ENCODE results near the gene OSBPL3.
"Not testable (repeated sequence)": the region's sequence is repeated elsewhere in the genome, so short reads cannot be mapped to it uniquely, and the experiment has no call there.

OSBPL3 gene

GRCh38 chr7:24797270-24797669 is 182.7 kb downstream of the OSBPL3 start:
- Mint-ChIP-seq H3K27ac (no peak overlapping the region), H3K9me3 (peaks cover 4% of the 10 kb centered on the region), H3K27me3 (no peaks in the 10 kb centered on the region), H3K4me1 (peaks cover 29% of the 10 kb centered on the region), H3K36me3 (peaks cover 50% of the 10 kb centered on the region), H3K4me3 (no peak overlapping the region)
- CTCF ChIA-PET: no interaction called here
- DNase-seq: no peak

- no peak overlapping the region for H3K4me3 Mint-ChIP-seq
- no peaks in the 10 kb centered on the region for H3K27me3 Mint-ChIP-seq
- H3K36me3 Mint-ChIP-seq: peaks cover 34% of the 10 kb centered on the region
- no peak for DNase-seq
- H3K27ac Mint-ChIP-seq: no peak overlapping the region
- H3K9me3 Mint-ChIP-seq: no peaks in the 10 kb centered on the region
- CTCF ChIA-PET: no interaction called here
- peaks cover 17% of the 10 kb centered on the region for H3K4me1 Mint-ChIP-seq
These were observed 184.6 kb downstream of the OSBPL3 start for GRCh38 chr7:24795407-24795767.

GRCh38 chr7:24794751-24795406 is 185.1 kb downstream of the OSBPL3 start:
- DNase-seq, H3K9me3 Mint-ChIP-seq, H3K27me3 Mint-ChIP-seq, H3K4me3 Mint-ChIP-seq: not testable (repeated sequence)
- Mint-ChIP-seq H3K4me1 (peaks cover 16% of the 10 kb centered on the region), H3K27ac (peak overlapping the region; percentile 21), H3K36me3 (peaks cover 34% of the 10 kb centered on the region)
- CTCF ChIA-PET: interaction anchor here (1.0 kb wide), 1 partner anchor 17 kb away, joined by 3 read pairs; no protein-coding TSS in a partner anchor

- Mint-ChIP-seq H3K4me3 (no peak overlapping the region), H3K27me3 (no peaks in the 10 kb centered on the region), H3K9me3 (peaks cover 2% of the 10 kb centered on the region), H3K36me3 (peaks cover 31% of the 10 kb centered on the region), H3K4me1 (peaks cover 16% of the 10 kb centered on the region), H3K27ac (peak overlapping the region; percentile 21)
- DNase-seq: no peak
- CTCF ChIA-PET: interaction anchor here (1.0 kb wide), 1 partner anchor 18 kb away, joined by 3 read pairs; no protein-coding TSS in a partner anchor
These were observed 185.9 kb downstream of the OSBPL3 start for GRCh38 chr7:24793982-24794648.

GRCh38 chr7:24788961-24789576 is 190.9 kb downstream of the OSBPL3 start:
- no peak for DNase-seq
- no peak overlapping the region for H3K4me3 Mint-ChIP-seq
- CTCF ChIA-PET: interaction anchor here (0.7 kb wide), 1 partner anchor 58 kb away, joined by 3 read pairs; no protein-coding TSS in a partner anchor
- peaks cover 6% of the 10 kb centered on the region for H3K36me3 Mint-ChIP-seq
- H3K27ac Mint-ChIP-seq: no peak overlapping the region
- peaks cover 2% of the 10 kb centered on the region for H3K9me3 Mint-ChIP-seq
- H3K27me3 Mint-ChIP-seq: no peaks in the 10 kb centered on the region
- H3K4me1 Mint-ChIP-seq: peaks cover 4% of the 10 kb centered on the region

- Mint-ChIP-seq H3K27me3 (no peaks in the 10 kb centered on the region), H3K27ac (no peak overlapping the region), H3K4me3 (no peak overlapping the region), H3K4me1 (no peaks in the 10 kb centered on the region), H3K9me3 (peaks cover 4% of the 10 kb centered on the region), H3K36me3 (peaks cover 10% of the 10 kb centered on the region)
- CTCF ChIA-PET: interaction anchor here (0.6 to 0.7 kb wide), 2 partner anchors 57 to 84 kb away, joined by 3 to 4 read pairs; no protein-coding TSS in a partner anchor
- DNase-seq: no peak
These were observed 191.9 kb downstream of the OSBPL3 start for GRCh38 chr7:24788075-24788474.

GRCh38 chr7:24786941-24787340 is 193.0 kb downstream of the OSBPL3 start:
- peaks cover 4% of the 10 kb centered on the region for H3K9me3 Mint-ChIP-seq
- H3K4me3 Mint-ChIP-seq: no peak overlapping the region
- DNase-seq: no peak
- CTCF ChIA-PET: no interaction called here
- no peaks in the 10 kb centered on the region for H3K4me1 Mint-ChIP-seq
- peak overlapping the region; percentile 39 for H3K27ac Mint-ChIP-seq
- peaks cover 7% of the 10 kb centered on the region for H3K36me3 Mint-ChIP-seq
- H3K27me3 Mint-ChIP-seq: no peaks in the 10 kb centered on the region

GRCh38 chr7:24786306-24786705 is 193.7 kb downstream of the OSBPL3 start:
- Mint-ChIP-seq H3K4me1 (no peaks in the 10 kb centered on the region), H3K36me3 (peaks cover 5% of the 10 kb centered on the region), H3K27me3 (no peaks in the 10 kb centered on the region), H3K4me3 (no peak overlapping the region), H3K27ac (no peak overlapping the region), H3K9me3 (peaks cover 4% of the 10 kb centered on the region)
- CTCF ChIA-PET: interaction anchor here (0.6 kb wide), 1 partner anchor 277 kb away, joined by 4 read pairs; no protein-coding TSS in a partner anchor
- DNase-seq: no peak

- DNase-seq: no peak
- CTCF ChIA-PET: interaction anchor here (0.6 to 0.7 kb wide), 2 partner anchors 69 to 136 kb away, joined by 3 to 5 read pairs; no protein-coding TSS in a partner anchor
- Mint-ChIP-seq H3K4me3 (no peak overlapping the region), H3K4me1 (no peaks in the 10 kb centered on the region), H3K27me3 (no peaks in the 10 kb centered on the region), H3K9me3 (peaks cover 4% of the 10 kb centered on the region), H3K36me3 (peaks cover 5% of the 10 kb centered on the region), H3K27ac (no peak overlapping the region)
These were observed 195.7 kb downstream of the OSBPL3 start for GRCh38 chr7:24784277-24784676.

- Mint-ChIP-seq H3K4me3 (no peak overlapping the region), H3K36me3 (peaks cover 5% of the 10 kb centered on the region), H3K9me3 (peaks cover 3% of the 10 kb centered on the region), H3K27ac (no peak overlapping the region), H3K27me3 (no peaks in the 10 kb centered on the region), H3K4me1 (no peaks in the 10 kb centered on the region)
- CTCF ChIA-PET: interaction anchor here (0.6 to 1.3 kb wide), 5 partner anchors 17 to 796 kb away, joined by 3 to 6 read pairs (median 4); no protein-coding TSS in a partner anchor
- no peak for DNase-seq
These were observed 196.3 kb downstream of the OSBPL3 start for GRCh38 chr7:24783698-24784097.

GRCh38 chr7:24781106-24781505 is 198.9 kb downstream of the OSBPL3 start:
- Mint-ChIP-seq H3K4me1 (peaks cover 2% of the 10 kb centered on the region), H3K4me3 (no peak overlapping the region), H3K27me3 (no peaks in the 10 kb centered on the region), H3K27ac (no peak overlapping the region), H3K36me3 (peaks cover 5% of the 10 kb centered on the region), H3K9me3 (peaks cover 3% of the 10 kb centered on the region)
- no peak for DNase-seq
- CTCF ChIA-PET: no interaction called here

GRCh38 chr7:24779283-24779655 is 200.7 kb downstream of the OSBPL3 start:
- Mint-ChIP-seq H3K9me3 (peaks cover 3% of the 10 kb centered on the region), H3K36me3 (peaks cover 5% of the 10 kb centered on the region), H3K4me3 (no peak overlapping the region), H3K27me3 (no peaks in the 10 kb centered on the region), H3K4me1 (peaks cover 2% of the 10 kb centered on the region), H3K27ac (no peak overlapping the region)
- CTCF ChIA-PET: interaction anchor here (1.5 kb wide), 1 partner anchor 9 kb away, joined by 4 read pairs; no protein-coding TSS in a partner anchor
- DNase-seq: no peak

GRCh38 chr7:24778543-24779282 is 201.3 kb downstream of the OSBPL3 start:
- no peak for DNase-seq
- peaks cover 2% of the 10 kb centered on the region for H3K9me3 Mint-ChIP-seq
- H3K4me1 Mint-ChIP-seq: peaks cover 5% of the 10 kb centered on the region
- H3K27ac Mint-ChIP-seq: peak overlapping the region; percentile 8
- CTCF ChIA-PET: interaction anchor here (1.5 kb wide), 1 partner anchor 9 kb away, joined by 4 read pairs; no protein-coding TSS in a partner anchor
- no peaks in the 10 kb centered on the region for H3K27me3 Mint-ChIP-seq
- no peak overlapping the region for H3K4me3 Mint-ChIP-seq
- peaks cover 4% of the 10 kb centered on the region for H3K36me3 Mint-ChIP-seq

- no peak overlapping the region for H3K27ac Mint-ChIP-seq
- H3K9me3 Mint-ChIP-seq: no peaks in the 10 kb centered on the region
- no peak overlapping the region for H3K4me3 Mint-ChIP-seq
- CTCF ChIA-PET: interaction anchor here (0.7 to 1.0 kb wide), 3 partner anchors 35 to 316 kb away, joined by 3 read pairs; no protein-coding TSS in a partner anchor
- peaks cover 9% of the 10 kb centered on the region for H3K4me1 Mint-ChIP-seq
- H3K27me3 Mint-ChIP-seq: no peaks in the 10 kb centered on the region
- no peaks in the 10 kb centered on the region for H3K36me3 Mint-ChIP-seq
- no peak for DNase-seq
These were observed 202.2 kb downstream of the OSBPL3 start for GRCh38 chr7:24777806-24778205.

All from activated naive CD4-positive, alpha-beta T cell treated with anti-CD3 and anti-CD28 coated beads, Interleukin-2, amount 10 ng/mL, durations not matched to agents 7 days and 5 days (primary cell).